ENCODE measurements around the gene RCOR3. TPM values are rescaled to one million over a fixed set of nuclear protein-coding genes. Genes with fewer than 3 reads are reported as not detected.

The RCOR3 gene
- total RNA-seq, 2 donors from 2014 or later = 42.1 to 63.0 TPM

GRCh38 chr1:211324992-211325775 is 66.0 kb downstream of the RCOR3 start:
- ATAC-seq (no peak), DNase-seq (ENCODE audit: low spot score) (no peak)
- peaks cover 41 to 42% of the 10 kb centered on the region in 2 donors for H3K4me1 Mint-ChIP-seq (ENCODE audit: low read depth in 2 of 2)
- H3K36me3 Mint-ChIP-seq = no peaks in the 10 kb centered on the region
- no peaks in the 10 kb centered on the region for H3K9me3 Mint-ChIP-seq
- H3K27me3 Mint-ChIP-seq = no peaks in the 10 kb centered on the region
- peak overlapping the region; percentile 91 for H3K4me3 Mint-ChIP-seq
- H3K27ac Mint-ChIP-seq = peak overlapping the region; percentile 96 to 98

GRCh38 chr1:211326140-211326527 is 67.0 kb downstream of the RCOR3 start:
- H3K4me3 Mint-ChIP-seq = peak overlapping the region; percentile 91
- H3K27ac Mint-ChIP-seq = peak overlapping the region; percentile 96 to 98
- H3K9me3 Mint-ChIP-seq = no peaks in the 10 kb centered on the region
- H3K36me3 Mint-ChIP-seq = no peaks in the 10 kb centered on the region
- no peaks in the 10 kb centered on the region for H3K27me3 Mint-ChIP-seq
- ATAC-seq = no peak
- peaks cover 51% of the 10 kb centered on the region in 2 donors for H3K4me1 Mint-ChIP-seq (ENCODE audit: low read depth in 2 of 2)
- DNase-seq (ENCODE audit: low spot score) = no peak

- Mint-ChIP-seq H3K9me3 (no peaks in the 10 kb centered on the region), H3K27ac (peak within 1 kb of the TSS; percentile 96 to 98), H3K27me3 (no peaks in the 10 kb centered on the region), H3K4me1 (ENCODE audit: low read depth in 2 of 2) (peaks cover 54 to 56% of the 10 kb centered on the region in 2 donors), H3K4me3 (peak within 1 kb of the TSS; percentile 91), H3K36me3 (no peaks in the 10 kb centered on the region)
- DNase-seq (ENCODE audit: low spot score) (peak; percentile 83), ATAC-seq (peak; percentile 80 to 91)
Measured at GRCh38 chr1:211326528-211327345, 67.6 kb downstream of the RCOR3 start, which contains the start of gene TRAF5. TRAF5 (plus strand) TSS chr1:211326833; CDS start chr1:211353240, 26,407 bp downstream.

- Mint-ChIP-seq H3K27me3 (no peaks in the 10 kb centered on the region), H3K4me3 (peak overlapping the region; percentile 85), H3K9me3 (no peaks in the 10 kb centered on the region), H3K4me1 (ENCODE audit: low read depth in 2 of 2) (peaks cover 59 to 63% of the 10 kb centered on the region in 2 donors), H3K27ac (peak overlapping the region; percentile 96 to 98), H3K36me3 (no peaks in the 10 kb centered on the region)
- no peak for DNase-seq (ENCODE audit: low spot score)
- peak; percentile 1 to 33 for ATAC-seq
Measured at GRCh38 chr1:211327346-211327921, 68.3 kb downstream of the RCOR3 start.

GRCh38 chr1:211328084-211328694 is 69.0 kb downstream of the RCOR3 start:
- Mint-ChIP-seq H3K4me3 (peak overlapping the region; percentile 85), H3K9me3 (no peaks in the 10 kb centered on the region), H3K4me1 (ENCODE audit: low read depth in 2 of 2) (peaks cover 66% of the 10 kb centered on the region in 2 donors), H3K27me3 (no peaks in the 10 kb centered on the region), H3K27ac (peak overlapping the region; percentile 96 to 98), H3K36me3 (no peaks in the 10 kb centered on the region)
- DNase-seq (ENCODE audit: low spot score) = no peak
- ATAC-seq = no peak

- ATAC-seq (no peak), DNase-seq (ENCODE audit: low spot score) (no peak)
- H3K4me1 Mint-ChIP-seq (ENCODE audit: low read depth in 2 of 2) = peaks cover 65 to 67% of the 10 kb centered on the region in 2 donors
- peak overlapping the region; percentile 85 for H3K4me3 Mint-ChIP-seq
- H3K27me3 Mint-ChIP-seq = no peaks in the 10 kb centered on the region
- H3K9me3 Mint-ChIP-seq = no peaks in the 10 kb centered on the region
- no peaks in the 10 kb centered on the region for H3K36me3 Mint-ChIP-seq
- H3K27ac Mint-ChIP-seq = peak overlapping the region; percentile 96 to 98
Measured at GRCh38 chr1:211328866-211329475, 69.8 kb downstream of the RCOR3 start.

- DNase-seq (ENCODE audit: low spot score) = no peak
- H3K4me1 Mint-ChIP-seq (ENCODE audit: low read depth in 2 of 2) = peaks cover 67 to 70% of the 10 kb centered on the region in 2 donors
- no peaks in the 10 kb centered on the region for H3K36me3 Mint-ChIP-seq
- ATAC-seq = no peak
- H3K9me3 Mint-ChIP-seq = no peaks in the 10 kb centered on the region
- H3K27me3 Mint-ChIP-seq = no peaks in the 10 kb centered on the region
- peak overlapping the region; percentile 96 to 98 for H3K27ac Mint-ChIP-seq
- peak overlapping the region; percentile 85 for H3K4me3 Mint-ChIP-seq
Measured at GRCh38 chr1:211329764-211330201, 70.6 kb downstream of the RCOR3 start.

- ATAC-seq = no peak
- peak overlapping the region; percentile 85 for H3K4me3 Mint-ChIP-seq
- no peaks in the 10 kb centered on the region for H3K36me3 Mint-ChIP-seq
- H3K9me3 Mint-ChIP-seq = no peaks in the 10 kb centered on the region
- peaks cover 73 to 75% of the 10 kb centered on the region in 2 donors for H3K4me1 Mint-ChIP-seq (ENCODE audit: low read depth in 2 of 2)
- peak overlapping the region; percentile 96 to 98 for H3K27ac Mint-ChIP-seq
- H3K27me3 Mint-ChIP-seq = no peaks in the 10 kb centered on the region
- DNase-seq (ENCODE audit: low spot score) = no peak
Measured at GRCh38 chr1:211330282-211330936, 71.2 kb downstream of the RCOR3 start.

- Mint-ChIP-seq H3K4me3 (peak overlapping the region; percentile 85), H3K27ac (peak overlapping the region; percentile 96 to 98), H3K4me1 (ENCODE audit: low read depth in 2 of 2) (peaks cover 77% of the 10 kb centered on the region in 2 donors), H3K36me3 (no peaks in the 10 kb centered on the region), H3K9me3 (no peaks in the 10 kb centered on the region), H3K27me3 (no peaks in the 10 kb centered on the region)
- ATAC-seq (no peak), DNase-seq (ENCODE audit: low spot score) (no peak)
Measured at GRCh38 chr1:211331011-211331709, 72.0 kb downstream of the RCOR3 start.

GRCh38 chr1:211332036-211332616 is 73.0 kb downstream of the RCOR3 start:
- ATAC-seq (no peak), DNase-seq (ENCODE audit: low spot score) (no peak)
- Mint-ChIP-seq H3K4me1 (ENCODE audit: low read depth in 2 of 2) (peaks cover 84 to 87% of the 10 kb centered on the region in 2 donors), H3K4me3 (no peak overlapping the region), H3K36me3 (no peaks in the 10 kb centered on the region), H3K9me3 (no peaks in the 10 kb centered on the region), H3K27ac (peak overlapping the region; percentile 96 to 98), H3K27me3 (no peaks in the 10 kb centered on the region)

GRCh38 chr1:211332830-211333229 is 73.7 kb downstream of the RCOR3 start:
- ATAC-seq (no peak), DNase-seq (ENCODE audit: low spot score) (no peak)
- H3K9me3 Mint-ChIP-seq = no peaks in the 10 kb centered on the region
- H3K27me3 Mint-ChIP-seq = no peaks in the 10 kb centered on the region
- H3K4me1 Mint-ChIP-seq (ENCODE audit: low read depth in 2 of 2) = peaks cover 87 to 90% of the 10 kb centered on the region in 2 donors
- peak overlapping the region in 1 of 2 donors; percentile 75 for H3K27ac Mint-ChIP-seq
- H3K4me3 Mint-ChIP-seq = no peak overlapping the region
- no peaks in the 10 kb centered on the region for H3K36me3 Mint-ChIP-seq

- no peaks in the 10 kb centered on the region for H3K9me3 Mint-ChIP-seq
- H3K4me3 Mint-ChIP-seq = no peak overlapping the region
- no peak for ATAC-seq
- H3K36me3 Mint-ChIP-seq = no peaks in the 10 kb centered on the region
- H3K4me1 Mint-ChIP-seq (ENCODE audit: low read depth in 2 of 2) = peaks cover 81 to 82% of the 10 kb centered on the region in 2 donors
- H3K27ac Mint-ChIP-seq = peak overlapping the region; percentile 22 to 89
- no peaks in the 10 kb centered on the region for H3K27me3 Mint-ChIP-seq
- DNase-seq (ENCODE audit: low spot score) = no peak
Measured at GRCh38 chr1:211333906-211334305, 74.7 kb downstream of the RCOR3 start.

Data from natural killer cell treated with Interleukin-12 subunit alpha and Interleukin-12 subunit beta and Interleukin-15 and Interleukin-18, amount 100 ng/mL, for 72 hours (primary cell).